Heart left ventricle (tissue), 13 donors: ENCODE data around the gene LIPE.

ENCODE experiments used
- POLR2A ChIP-seq, 2 donors: fragments of 450-650 bp; IDR thresholded peaks; one replicate each; pipeline ENCODE4 v1.6.1; 2017; ENCODE audit warnings: antibody characterized with exemption in 2 of 2, mild to moderate bottlenecking in 2 of 2, moderate library complexity in 2 of 2
- TF ChIP-seq, protein P1 (sequence below), 12 donors: fragments of 200-600 bp; sonication (generic) in 4 of 12; IDR thresholded peaks; one replicate each; pipeline versions ENCODE4 v1.5.0 to v1.8.0; 2018 to 2022; ENCODE audit warnings: antibody characterized with exemption in 12 of 12, mild to moderate bottlenecking in 5 of 12
- donor health status: ischemic (EF 13 %, LVEDD 7.1; RV severe dilation, severe dysfunction).
- donor health status: DM: no; HTN: yes; CAD: no.
- donor health status: DM: no; HTN: no; CAD: no.
- donor health status: ischemic (EF 25% LVEDD 6.9; RV normal size, moderate dysfunction).
- donor health status: ischemic (EF 25% LVEDD 5.7; RV mildly dilated, moderate dysfunction).
- donor health status: ischemic (EF 35%, LVEDD 5.7; RV mildly dilated, moderate dysfunction).
- donor health status: nonischemic (EF 11% LVEDD 7.7; RV severe dilation, severe dysfunction).
- donor health status: DM: yes; HTN: yes; CAD: no.
- donor health status: PGD.
- donor health status: ischemic (EF 29% LVEDD 5.4; RV normal size, mild dysfunction).
- donor health status: nonischemic (EF 23%, LVEDD 6.1; RV moderate dilation, normal function).

DNA sequence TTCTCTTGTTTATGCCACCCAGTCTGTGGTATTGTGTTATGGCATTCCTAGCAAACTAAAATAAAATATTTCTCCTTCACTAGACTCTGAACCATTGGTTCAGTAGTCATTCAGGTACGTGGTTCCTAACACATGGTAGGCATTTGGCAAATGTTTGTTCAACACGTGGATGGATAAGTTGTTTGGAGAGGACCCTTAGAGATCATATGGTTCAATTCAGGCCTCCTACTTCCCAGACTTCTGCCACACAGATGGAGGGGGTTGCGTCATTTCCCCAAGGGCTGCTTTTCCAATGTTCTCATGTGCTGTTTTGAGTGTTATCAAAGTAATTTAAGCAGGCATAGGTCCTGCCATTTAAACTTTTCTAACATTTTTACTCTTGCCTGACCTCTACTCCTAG, 8.8 kb upstream of the LIPE start:
- no peak for TF ChIP-seq POLR2A (IDR thresholded peaks at IDR 0.05)
- TF ChIP-seq, protein P1, sequence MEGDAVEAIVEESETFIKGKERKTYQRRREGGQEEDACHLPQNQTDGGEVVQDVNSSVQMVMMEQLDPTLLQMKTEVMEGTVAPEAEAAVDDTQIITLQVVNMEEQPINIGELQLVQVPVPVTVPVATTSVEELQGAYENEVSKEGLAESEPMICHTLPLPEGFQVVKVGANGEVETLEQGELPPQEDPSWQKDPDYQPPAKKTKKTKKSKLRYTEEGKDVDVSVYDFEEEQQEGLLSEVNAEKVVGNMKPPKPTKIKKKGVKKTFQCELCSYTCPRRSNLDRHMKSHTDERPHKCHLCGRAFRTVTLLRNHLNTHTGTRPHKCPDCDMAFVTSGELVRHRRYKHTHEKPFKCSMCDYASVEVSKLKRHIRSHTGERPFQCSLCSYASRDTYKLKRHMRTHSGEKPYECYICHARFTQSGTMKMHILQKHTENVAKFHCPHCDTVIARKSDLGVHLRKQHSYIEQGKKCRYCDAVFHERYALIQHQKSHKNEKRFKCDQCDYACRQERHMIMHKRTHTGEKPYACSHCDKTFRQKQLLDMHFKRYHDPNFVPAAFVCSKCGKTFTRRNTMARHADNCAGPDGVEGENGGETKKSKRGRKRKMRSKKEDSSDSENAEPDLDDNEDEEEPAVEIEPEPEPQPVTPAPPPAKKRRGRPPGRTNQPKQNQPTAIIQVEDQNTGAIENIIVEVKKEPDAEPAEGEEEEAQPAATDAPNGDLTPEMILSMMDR (IDR thresholded peaks at IDR 0.05), result no peak
